MM.1S (cell line): ENCODE data around the gene EIF3I.

ENCODE experiments used
- DNase-seq: peaks from one replicate; pipeline ENCODE4 v3.0.0-alpha.2; 2015
- H2AFZ ChIP-seq: fragments of 300-600 bp; sonication (generic); 2 replicates; pipeline ENCODE4 v1.6.0; 2016; ENCODE audit warnings: antibody characterized with exemption, low read length
- H3F3A ChIP-seq: fragments of 300-600 bp; sonication (generic); 2 replicates; pipeline ENCODE4 v1.6.1; 2016; ENCODE audit warnings: mild to moderate bottlenecking, antibody characterized with exemption, low read length, moderate library complexity, mixed read lengths; ENCODE audit not compliant: insufficient read depth
- H3K27ac ChIP-seq: fragments of 300-600 bp; sonication (generic); 2 replicates; pipeline ENCODE4 v1.5.1; 2016; ENCODE audit warnings: mild to moderate bottlenecking, low read length
- H3K27me3 ChIP-seq: fragments of 300-600 bp; sonication (generic); replicated peaks from 2 replicates; pipeline ENCODE4 v1.6.0; 2016; ENCODE audit warnings: low read length; ENCODE audit not compliant: insufficient read depth
- H3K36me3 ChIP-seq: fragments of 300-600 bp; sonication (generic); replicated peaks from 2 replicates; pipeline ENCODE4 v1.6.1; 2016; ENCODE audit warnings: mild to moderate bottlenecking, low read length, mixed read lengths; ENCODE audit not compliant: insufficient read depth
- H3K4me1 ChIP-seq: fragments of 300-600 bp; sonication (generic); 2 replicates; pipeline ENCODE4 v1.6.1; 2016; ENCODE audit warnings: low read length, mixed read lengths
- H3K4me2 ChIP-seq: fragments of 300-600 bp; sonication (generic); 2 replicates; pipeline ENCODE4 v1.6.0; 2016; ENCODE audit warnings: low read depth, low read length
- H3K4me3 ChIP-seq: fragments of 300-600 bp; sonication (generic); 2 replicates; pipeline ENCODE4 v1.5.1; 2016; ENCODE audit warnings: low read length, mixed read lengths
- H3K79me2 ChIP-seq: fragments of 300-600 bp; sonication (generic); 2 replicates; pipeline ENCODE4 v1.6.1; 2016; ENCODE audit warnings: mixed run types, low read length, mixed read lengths
- H3K9ac ChIP-seq: fragments of 300-600 bp; sonication (generic); 2 replicates; pipeline ENCODE4 v1.6.1; 2016; ENCODE audit warnings: low read length, mixed read lengths
- H3K9me2 ChIP-seq: fragments of 300-600 bp; sonication (generic); replicated peaks from 2 replicates; pipeline ENCODE4 v1.6.1; 2016; ENCODE audit warnings: mild to moderate bottlenecking, low read length, mixed read lengths; ENCODE audit not compliant: insufficient read depth
- H3K9me3 ChIP-seq: fragments of 300-600 bp; sonication (generic); replicated peaks from 2 replicates; pipeline ENCODE4 v1.6.1; 2016; ENCODE audit warnings: mild to moderate bottlenecking, low read length, mixed read lengths; ENCODE audit not compliant: insufficient read depth
- H4K20me1 ChIP-seq: fragments of 300-600 bp; sonication (generic); 2 replicates; pipeline ENCODE4 v1.6.1; 2016; ENCODE audit warnings: mild to moderate bottlenecking, low read length, moderate library complexity, mixed read lengths; ENCODE audit not compliant: insufficient read depth
- CTCF ChIP-seq: fragments of 300-600 bp; sonication (generic); IDR thresholded peaks from 2 replicates; pipeline ENCODE4 v1.5.1; 2016; ENCODE audit warnings: antibody characterized with exemption, low read length, mixed read lengths
- EZH2 ChIP-seq: fragments of 300-600 bp; sonication (generic); optimal IDR thresholded peaks from 2 replicates; pipeline ENCODE3; 2017; ENCODE audit warnings: low read depth, mild to moderate bottlenecking, antibody characterized with exemption, low read length, mixed read lengths
- EZH2phosphoT487 ChIP-seq: fragments of 300-600 bp; sonication (generic); IDR thresholded peaks from 2 replicates; pipeline ENCODE4 v1.6.1; 2018; ENCODE audit warnings: antibody characterized with exemption, low read length

Gene EIF3I

GRCh38 chr1:32247983-32248889 lies 26.0 kb downstream of the EIF3I start:
- peaks cover 24% of the 10 kb centered on the region for H3F3A ChIP-seq
- H3K9ac ChIP-seq: peak overlapping the region; percentile 18; the same call in 1 of the 2 replicates
- no peak overlapping the region for H3K4me3 ChIP-seq
- no peaks in the 10 kb centered on the region for H3K79me2 ChIP-seq
- H2AFZ ChIP-seq: peak overlapping the region; percentile 69
- no peaks in the 10 kb centered on the region for H3K27me3 ChIP-seq
- no peaks in the 10 kb centered on the region for H3K9me3 ChIP-seq
- H3K4me2 ChIP-seq: peak overlapping the region; percentile 33; the same call in 1 of the 2 replicates
- TF ChIP-seq CTCF: peak; percentile 93
- TF ChIP-seq EZH2phosphoT487: no peak
- peaks cover 34% of the 10 kb centered on the region for H3K4me1 ChIP-seq
- peak overlapping the region; percentile 99; the same call in 1 of the 2 replicates for H3K27ac ChIP-seq
- no peaks in the 10 kb centered on the region for H4K20me1 ChIP-seq
- peak; percentile 86 for DNase-seq
- H3K36me3 ChIP-seq: no peaks in the 10 kb centered on the region
- no peaks in the 10 kb centered on the region for H3K9me2 ChIP-seq

- TF ChIP-seq EZH2phosphoT487 (no peak), EZH2 (no peak), CTCF (no peak)
- H3K36me3 ChIP-seq: no peaks in the 10 kb centered on the region
- H2AFZ ChIP-seq: peak overlapping the region; percentile 67
- H3F3A ChIP-seq: peaks cover 24% of the 10 kb centered on the region
- peak overlapping the region; percentile 56 for H3K4me3 ChIP-seq
- no peaks in the 10 kb centered on the region for H4K20me1 ChIP-seq
- H3K4me2 ChIP-seq: peak overlapping the region; percentile 93
- peak overlapping the region; percentile 86 for H3K9ac ChIP-seq
- no peaks in the 10 kb centered on the region for H3K9me3 ChIP-seq
- H3K27me3 ChIP-seq: no peaks in the 10 kb centered on the region
- peak overlapping the region; percentile 99 for H3K27ac ChIP-seq
- DNase-seq: peak; percentile 97
- H3K79me2 ChIP-seq: no peaks in the 10 kb centered on the region
- H3K9me2 ChIP-seq: no peaks in the 10 kb centered on the region
- H3K4me1 ChIP-seq: peaks cover 41% of the 10 kb centered on the region
These were observed 27.8 kb downstream of the EIF3I start for GRCh38 chr1:32249831-32250525.

GRCh38 chr1:32250893-32251716 lies 28.9 kb downstream of the EIF3I start, which contains the start of gene LCK:
Gene LCK, plus strand, starts transcription at chr1:32251265. Its CDS starts 23,065 bp downstream, at chr1:32274330.
- peak within 1 kb of the TSS; percentile 99 for H3K27ac ChIP-seq
- peak within 1 kb of the TSS; percentile 65 for H2AFZ ChIP-seq
- no peaks in the 10 kb centered on the region for H3K9me3 ChIP-seq
- 0 out of 2 replicates have a peak within 1 kb of the TSS, but pooled peaks have one; percentile 4 for H3K4me3 ChIP-seq
- H3K4me2 ChIP-seq: peak within 1 kb of the TSS; percentile 93
- no peaks in the 10 kb centered on the region for H4K20me1 ChIP-seq
- no peaks in the 10 kb centered on the region for H3K27me3 ChIP-seq
- H3F3A ChIP-seq: peaks cover 24% of the 10 kb centered on the region
- no peak for TF ChIP-seq EZH2phosphoT487
- no peak for TF ChIP-seq CTCF
- no peak for TF ChIP-seq EZH2
- peak within 1 kb of the TSS; percentile 86 for H3K9ac ChIP-seq
- no peaks in the 10 kb centered on the region for H3K9me2 ChIP-seq
- no peak for DNase-seq
- H3K4me1 ChIP-seq: peaks cover 41% of the 10 kb centered on the region
- no peaks in the 10 kb centered on the region for H3K36me3 ChIP-seq
- H3K79me2 ChIP-seq: no peaks in the 10 kb centered on the region
